ENCODE results near the gene AJAP1. TPM values are rescaled to one million over a fixed set of nuclear protein-coding genes. Genes with fewer than 3 reads are reported as not detected.
A peak's percentile ranks its signal among the peaks of the same experiment; 100 is the strongest.

Gene AJAP1
- total and polyA plus RNA-seq, 4 donors, result 12.3 to 28.7 (median 26.4) TPM

DNA sequence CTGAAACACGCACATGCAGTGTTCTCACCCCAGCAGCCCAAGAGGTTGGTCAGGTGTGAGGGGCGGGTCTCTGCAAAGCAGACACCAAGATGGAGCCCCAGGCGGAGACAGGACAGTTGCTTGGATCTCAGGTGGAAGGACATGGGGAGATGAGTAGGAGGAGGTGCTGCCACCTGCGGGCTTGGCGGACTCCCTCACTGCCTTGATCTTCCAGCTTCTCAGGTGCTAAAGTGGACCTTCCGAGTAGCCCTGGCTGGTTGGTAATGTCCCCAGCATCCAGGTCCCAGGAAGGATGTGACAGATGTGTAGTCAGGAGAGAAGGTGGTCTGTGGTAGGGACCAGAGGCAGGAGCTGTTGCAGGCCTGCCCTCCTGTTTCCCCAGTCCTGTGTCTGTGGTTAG, 114.1 kb downstream of the AJAP1 start:
- Histone ChIP-seq H3K9me3 (ENCODE audit: control insufficient read depth, insufficient read depth, low read length) (no peaks in the 10 kb centered on the region), H3K4me1 (ENCODE audit: control insufficient read depth, insufficient read depth, low read length) (peaks cover 27% of the 10 kb centered on the region), H3K27me3 (ENCODE audit: control insufficient read depth, insufficient read depth, low read length) (no peaks in the 10 kb centered on the region), H3K36me3 (ENCODE audit: control insufficient read depth, insufficient read depth, low read length) (peaks cover 24% of the 10 kb centered on the region), H3K27ac (ENCODE audit: low read depth, low read length) (no peak overlapping the region), H3K4me3 (ENCODE audit: low read depth, low read length) (no peak overlapping the region)
- WGBS (ENCODE audit: insufficient coverage), result 92% methylated on average over 6 of the region's 6 CpGs
- DNase-seq (ENCODE audit: low read depth in 4 of 6, low spot score in 6 of 6), result no peak

DNA sequence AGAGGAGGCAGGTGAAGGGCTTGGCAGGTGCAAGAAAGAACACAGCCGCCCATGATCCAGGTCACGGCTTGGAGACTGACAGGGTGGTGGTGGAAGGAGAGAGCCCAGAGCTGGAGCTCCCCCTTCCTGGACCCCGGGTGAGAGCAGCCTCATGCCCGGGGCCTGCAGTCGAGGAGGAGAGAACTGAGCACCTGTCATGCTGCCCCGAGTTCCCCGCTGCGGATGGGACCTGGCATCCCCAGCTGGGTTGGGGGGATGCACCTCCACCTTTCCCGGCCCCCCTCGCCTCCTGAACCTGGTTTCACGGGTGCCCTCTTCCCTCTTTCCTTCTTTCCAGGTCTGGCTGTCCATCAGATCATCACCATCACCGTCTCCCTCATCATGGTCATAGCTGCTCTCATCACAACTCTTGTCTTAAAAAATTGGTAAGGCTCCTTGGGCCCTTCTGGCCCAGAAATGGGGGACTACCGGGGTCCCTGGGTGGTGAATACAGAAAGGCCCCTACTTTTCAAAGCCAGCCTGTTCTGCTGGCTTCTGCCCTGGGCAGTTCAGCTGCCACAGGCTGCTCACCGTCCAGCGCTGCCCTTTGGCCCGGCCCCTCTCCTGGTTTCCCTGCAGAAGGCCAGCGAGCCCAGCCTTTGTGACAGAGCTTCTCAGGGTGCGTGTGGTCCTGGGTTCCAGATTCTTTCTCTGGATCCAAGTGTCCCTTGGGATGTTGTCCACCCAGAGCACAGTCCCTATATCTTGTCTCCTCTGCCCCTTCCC, 115.3 kb downstream of the AJAP1 start:
- Histone ChIP-seq H3K4me1 (ENCODE audit: control insufficient read depth, insufficient read depth, low read length) (peaks cover 37% of the 10 kb centered on the region), H3K27me3 (ENCODE audit: control insufficient read depth, insufficient read depth, low read length) (no peaks in the 10 kb centered on the region), H3K36me3 (ENCODE audit: control insufficient read depth, insufficient read depth, low read length) (peaks cover 26% of the 10 kb centered on the region), H3K9me3 (ENCODE audit: control insufficient read depth, insufficient read depth, low read length) (no peaks in the 10 kb centered on the region), H3K27ac (ENCODE audit: low read depth, low read length) (no peak overlapping the region), H3K4me3 (ENCODE audit: low read depth, low read length) (no peak overlapping the region)
- no peak for DNase-seq (ENCODE audit: low read depth in 4 of 6, low spot score in 6 of 6)
- 77% methylated on average over 15 of the region's 18 CpGs for WGBS (ENCODE audit: insufficient coverage)

DNA sequence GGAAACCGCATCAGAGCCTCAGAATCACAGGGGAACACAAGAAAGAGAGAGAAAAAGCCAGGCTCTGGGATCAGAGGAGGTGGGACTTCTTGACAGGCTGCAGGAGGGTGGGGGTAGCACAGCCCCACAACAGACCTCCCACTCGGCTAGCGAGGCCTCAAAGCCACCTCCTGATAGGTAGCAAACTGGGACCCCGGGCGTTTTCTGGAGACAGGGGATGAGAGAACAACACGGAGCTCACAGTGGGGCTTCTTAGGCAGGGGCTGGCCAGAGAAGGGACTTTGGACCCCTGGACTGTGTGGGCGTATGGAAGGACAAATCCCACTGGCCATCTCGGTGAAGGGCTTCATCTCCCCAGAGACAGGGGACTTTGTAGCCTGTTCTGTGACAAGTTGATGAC, 116.3 kb downstream of the AJAP1 start:
- 46% methylated on average over 5 of the region's 8 CpGs for WGBS (ENCODE audit: insufficient coverage)

DNA sequence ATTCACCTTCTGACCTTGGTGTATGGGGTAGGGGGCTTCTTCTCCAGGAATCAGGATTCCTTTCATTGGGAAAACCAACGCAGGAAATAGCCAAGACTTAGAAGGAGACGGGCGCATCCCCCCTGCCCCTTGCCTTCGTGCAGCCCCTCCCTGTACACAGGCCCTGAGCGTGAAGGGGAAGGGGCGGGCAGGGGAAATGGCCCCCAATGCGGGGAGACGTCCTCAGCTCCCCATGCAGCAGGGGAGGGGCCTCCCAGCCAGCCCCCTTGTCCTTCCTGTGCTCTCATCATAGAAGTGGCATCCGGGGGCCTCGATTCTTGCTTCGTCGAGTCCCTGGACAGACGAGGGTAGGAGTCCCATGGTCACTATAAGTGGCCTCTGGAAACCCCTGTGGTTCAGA, 116.9 kb downstream of the AJAP1 start:
- Histone ChIP-seq H3K36me3 (ENCODE audit: control insufficient read depth, insufficient read depth, low read length) (peaks cover 32% of the 10 kb centered on the region), H3K27me3 (ENCODE audit: control insufficient read depth, insufficient read depth, low read length) (no peaks in the 10 kb centered on the region), H3K4me1 (ENCODE audit: control insufficient read depth, insufficient read depth, low read length) (peaks cover 47% of the 10 kb centered on the region), H3K27ac (ENCODE audit: low read depth, low read length) (no peak overlapping the region), H3K4me3 (ENCODE audit: low read depth, low read length) (no peak overlapping the region), H3K9me3 (ENCODE audit: control insufficient read depth, insufficient read depth, low read length) (no peaks in the 10 kb centered on the region)
- DNase-seq (ENCODE audit: low read depth in 4 of 6, low spot score in 6 of 6), result no peak
- 77% methylated on average over 10 of the region's 13 CpGs for WGBS (ENCODE audit: insufficient coverage)

More for the DNA sequence above, 116.3 kb downstream of the AJAP1 start:
- no peak for DNase-seq (ENCODE audit: low read depth in 4 of 6, low spot score in 6 of 6)
- Histone ChIP-seq H3K36me3 (ENCODE audit: control insufficient read depth, insufficient read depth, low read length) (peaks cover 27% of the 10 kb centered on the region), H3K9me3 (ENCODE audit: control insufficient read depth, insufficient read depth, low read length) (no peaks in the 10 kb centered on the region), H3K4me3 (ENCODE audit: low read depth, low read length) (no peak overlapping the region), H3K27ac (ENCODE audit: low read depth, low read length) (no peak overlapping the region), H3K27me3 (ENCODE audit: control insufficient read depth, insufficient read depth, low read length) (no peaks in the 10 kb centered on the region), H3K4me1 (ENCODE audit: control insufficient read depth, insufficient read depth, low read length) (peaks cover 42% of the 10 kb centered on the region)

DNA sequence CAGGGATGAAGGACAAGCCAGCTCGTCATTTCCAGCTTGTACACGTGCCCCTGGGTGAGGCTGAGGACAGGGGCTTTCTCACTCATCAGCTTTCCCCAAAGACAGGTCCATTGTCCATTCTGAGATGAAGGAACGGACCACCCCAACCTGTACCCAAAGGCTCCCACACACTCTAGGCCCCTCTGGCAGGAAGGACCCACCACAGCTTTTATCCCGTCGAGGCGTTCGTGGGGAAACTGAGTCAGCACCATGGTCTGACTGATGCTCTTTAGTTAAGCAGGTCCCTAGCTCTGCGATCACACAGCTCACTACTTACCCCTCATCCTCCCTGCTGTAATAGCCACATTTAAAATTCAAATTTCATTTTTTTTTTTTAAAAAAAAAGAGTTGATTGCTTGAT, 117.3 kb downstream of the AJAP1 start:
- no peaks in the 10 kb centered on the region for H3K27me3 ChIP-seq (ENCODE audit: control insufficient read depth, insufficient read depth, low read length)
- DNase-seq (ENCODE audit: low read depth in 4 of 6, low spot score in 6 of 6), result no peak
- H3K27ac ChIP-seq (ENCODE audit: low read depth, low read length), result no peak overlapping the region
- H3K36me3 ChIP-seq (ENCODE audit: control insufficient read depth, insufficient read depth, low read length), result peaks cover 37% of the 10 kb centered on the region
- no peak overlapping the region for H3K4me3 ChIP-seq (ENCODE audit: low read depth, low read length)
- no peaks in the 10 kb centered on the region for H3K9me3 ChIP-seq (ENCODE audit: control insufficient read depth, insufficient read depth, low read length)
- peaks cover 52% of the 10 kb centered on the region for H3K4me1 ChIP-seq (ENCODE audit: control insufficient read depth, insufficient read depth, low read length)
- WGBS (ENCODE audit: insufficient coverage), result 87% methylated on average over 7 of the region's 8 CpGs

DNA sequence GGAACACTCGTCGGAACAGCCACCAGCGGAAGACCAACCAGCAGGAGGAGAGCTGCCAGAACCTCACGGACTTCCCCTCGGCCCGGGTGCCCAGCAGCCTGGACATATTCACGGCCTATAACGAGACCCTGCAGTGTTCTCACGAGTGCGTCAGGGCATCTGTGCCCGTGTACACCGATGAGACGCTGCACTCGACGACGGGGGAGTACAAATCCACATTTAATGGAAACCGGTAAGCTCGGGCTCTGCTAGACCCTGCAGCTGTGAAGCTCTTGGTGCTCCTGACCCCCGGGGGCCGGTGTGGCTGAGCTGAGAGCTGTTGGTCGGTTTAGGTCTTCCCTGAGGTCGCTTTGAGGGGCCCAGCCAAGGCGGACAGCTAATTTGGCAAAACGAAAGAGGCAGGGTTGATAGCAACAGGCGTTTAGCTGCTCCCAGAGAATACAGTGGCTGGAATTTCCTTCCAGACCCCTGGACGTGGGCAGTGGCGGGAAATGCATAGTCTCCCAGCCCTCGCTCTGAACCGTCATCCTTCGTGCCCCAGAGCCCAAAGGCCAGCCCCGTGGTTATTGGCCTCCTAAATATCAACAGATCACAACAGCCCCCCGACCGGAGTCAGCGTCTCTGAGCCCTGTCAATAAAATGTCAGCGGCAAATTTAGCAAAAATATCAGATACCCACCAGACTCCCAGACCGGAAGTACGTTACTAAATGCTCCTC, 118.0 kb downstream of the AJAP1 start:
- WGBS (ENCODE audit: insufficient coverage), result 80% methylated on average over 31 of the region's 37 CpGs

DNA sequence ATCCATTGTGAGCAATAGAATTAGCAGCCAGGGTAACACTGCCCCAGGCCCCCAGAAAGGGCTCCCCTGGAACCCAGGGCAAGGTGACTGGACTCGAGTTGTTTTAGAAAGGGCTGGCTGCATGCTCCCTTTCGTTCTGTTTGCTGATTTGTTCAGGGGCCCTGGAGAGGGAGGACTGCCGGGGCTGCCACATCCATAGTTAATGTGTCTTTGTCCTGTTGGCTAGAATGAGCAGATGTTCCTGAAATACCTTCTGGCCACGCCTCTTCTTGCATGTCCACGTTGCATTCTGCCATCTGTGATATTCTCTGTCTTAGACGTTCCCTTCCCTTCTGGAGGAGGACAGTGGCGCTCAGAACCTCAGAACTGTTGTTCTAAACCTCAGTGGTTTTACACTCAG, 118.8 kb downstream of the AJAP1 start:
- peak in 1 of 6 donors; percentile 25 for DNase-seq (ENCODE audit: low read depth in 4 of 6, low spot score in 6 of 6)
- Histone ChIP-seq H3K27me3 (ENCODE audit: control insufficient read depth, insufficient read depth, low read length) (no peaks in the 10 kb centered on the region), H3K9me3 (ENCODE audit: control insufficient read depth, insufficient read depth, low read length) (no peaks in the 10 kb centered on the region), H3K4me3 (ENCODE audit: low read depth, low read length) (no peak overlapping the region), H3K36me3 (ENCODE audit: control insufficient read depth, insufficient read depth, low read length) (peaks cover 42% of the 10 kb centered on the region), H3K4me1 (ENCODE audit: control insufficient read depth, insufficient read depth, low read length) (peaks cover 58% of the 10 kb centered on the region), H3K27ac (ENCODE audit: low read depth, low read length) (no peak overlapping the region)
- 56% methylated on average over 7 of the region's 7 CpGs for WGBS (ENCODE audit: insufficient coverage)

More for the DNA sequence above, 118.0 kb downstream of the AJAP1 start:
- no peaks in the 10 kb centered on the region for H3K27me3 ChIP-seq (ENCODE audit: control insufficient read depth, insufficient read depth, low read length)
- no peak for DNase-seq (ENCODE audit: low read depth in 4 of 6, low spot score in 6 of 6)
- no peak overlapping the region for H3K4me3 ChIP-seq (ENCODE audit: low read depth, low read length)
- peaks cover 42% of the 10 kb centered on the region for H3K36me3 ChIP-seq (ENCODE audit: control insufficient read depth, insufficient read depth, low read length)
- H3K4me1 ChIP-seq (ENCODE audit: control insufficient read depth, insufficient read depth, low read length), result peaks cover 54% of the 10 kb centered on the region
- H3K9me3 ChIP-seq (ENCODE audit: control insufficient read depth, insufficient read depth, low read length), result no peaks in the 10 kb centered on the region
- no peak overlapping the region for H3K27ac ChIP-seq (ENCODE audit: low read depth, low read length)

DNA sequence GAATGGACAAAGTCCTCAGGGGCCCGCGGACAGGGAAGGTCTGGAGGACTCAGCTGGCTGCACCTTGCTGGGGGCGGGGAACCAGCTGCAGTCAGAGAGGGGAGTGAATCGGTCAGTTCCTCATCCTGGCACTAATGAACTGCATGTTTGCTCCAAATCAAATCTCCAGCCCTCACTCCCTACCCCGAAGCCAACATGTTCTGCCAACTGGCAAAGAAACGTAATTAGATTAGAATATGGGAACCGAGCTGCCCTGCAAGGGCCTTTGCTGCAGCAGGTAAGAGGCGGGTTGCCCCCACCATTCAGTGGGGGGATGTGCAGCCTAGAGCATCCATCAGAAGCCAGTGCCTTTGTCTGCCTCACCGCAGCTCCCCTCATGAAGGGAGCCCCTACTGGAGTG, 121.1 kb downstream of the AJAP1 start:
- no peaks in the 10 kb centered on the region for H3K9me3 ChIP-seq (ENCODE audit: control insufficient read depth, insufficient read depth, low read length)
- H3K27ac ChIP-seq (ENCODE audit: low read depth, low read length), result no peak overlapping the region
- H3K27me3 ChIP-seq (ENCODE audit: control insufficient read depth, insufficient read depth, low read length), result no peaks in the 10 kb centered on the region
- 59% methylated on average over 6 of the region's 9 CpGs for WGBS (ENCODE audit: insufficient coverage)
- DNase-seq (ENCODE audit: low read depth in 4 of 6, low spot score in 6 of 6), result peak in 2 of 6 donors; percentile 18 to 78
- H3K36me3 ChIP-seq (ENCODE audit: control insufficient read depth, insufficient read depth, low read length), result peaks cover 43% of the 10 kb centered on the region
- H3K4me3 ChIP-seq (ENCODE audit: low read depth, low read length), result no peak overlapping the region
- peaks cover 51% of the 10 kb centered on the region for H3K4me1 ChIP-seq (ENCODE audit: control insufficient read depth, insufficient read depth, low read length)

DNA sequence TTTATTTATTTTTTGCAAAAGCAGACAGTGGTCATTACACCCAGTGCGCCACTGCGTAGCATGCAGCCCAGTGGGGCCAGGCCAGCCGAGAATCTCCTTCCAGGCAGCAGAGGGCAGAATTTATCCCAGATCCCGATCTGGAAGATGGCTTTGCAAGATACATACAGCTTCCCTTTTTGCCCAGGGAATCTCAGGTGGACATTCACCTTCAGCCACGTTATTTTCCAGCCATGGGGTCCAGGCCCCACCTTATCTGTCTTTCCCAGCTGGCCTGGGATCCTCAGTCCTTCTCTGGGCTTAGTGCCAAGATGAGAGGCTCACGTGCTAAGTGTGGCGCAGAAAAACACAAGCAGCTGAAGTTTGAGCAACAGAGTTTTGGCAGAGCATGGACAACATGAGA, 123.6 kb downstream of the AJAP1 start:
- Histone ChIP-seq H3K4me1 (ENCODE audit: control insufficient read depth, insufficient read depth, low read length) (peaks cover 43% of the 10 kb centered on the region), H3K9me3 (ENCODE audit: control insufficient read depth, insufficient read depth, low read length) (no peaks in the 10 kb centered on the region), H3K36me3 (ENCODE audit: control insufficient read depth, insufficient read depth, low read length) (peaks cover 50% of the 10 kb centered on the region), H3K27me3 (ENCODE audit: control insufficient read depth, insufficient read depth, low read length) (no peaks in the 10 kb centered on the region), H3K27ac (ENCODE audit: low read depth, low read length) (no peak overlapping the region), H3K4me3 (ENCODE audit: low read depth, low read length) (no peak overlapping the region)
- peak in 3 of 6 donors; percentile 36 to 79 (median 51) for DNase-seq (ENCODE audit: low read depth in 4 of 6, low spot score in 6 of 6)
- 50% methylated on average over 7 of the region's 7 CpGs for WGBS (ENCODE audit: insufficient coverage)

DNA sequence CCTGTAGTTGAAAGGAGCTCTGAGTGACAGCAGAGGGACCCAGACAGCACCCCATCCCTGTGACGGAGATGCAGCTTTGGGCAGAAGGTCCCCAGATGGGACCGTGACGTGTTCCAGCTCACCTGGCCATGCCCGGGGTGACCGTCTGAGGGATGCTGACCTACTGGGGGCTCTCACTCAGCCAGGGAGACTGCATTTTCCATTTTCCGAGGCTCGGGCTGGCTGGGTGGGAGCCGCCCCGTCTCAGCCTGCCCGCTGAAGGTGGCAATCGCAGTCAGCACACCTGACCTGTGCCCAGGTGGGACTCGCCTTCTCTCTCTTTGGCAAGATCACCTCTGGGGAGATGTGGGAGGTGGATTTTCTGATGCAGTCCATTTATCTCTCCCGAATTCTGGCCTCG, 127.2 kb downstream of the AJAP1 start:
- 92% methylated on average over 9 of the region's 14 CpGs for WGBS (ENCODE audit: insufficient coverage)
- Histone ChIP-seq H3K27ac (ENCODE audit: low read depth, low read length) (no peak overlapping the region), H3K4me3 (ENCODE audit: low read depth, low read length) (no peak overlapping the region), H3K36me3 (ENCODE audit: control insufficient read depth, insufficient read depth, low read length) (peaks cover 47% of the 10 kb centered on the region), H3K27me3 (ENCODE audit: control insufficient read depth, insufficient read depth, low read length) (no peaks in the 10 kb centered on the region), H3K4me1 (ENCODE audit: control insufficient read depth, insufficient read depth, low read length) (peaks cover 17% of the 10 kb centered on the region), H3K9me3 (ENCODE audit: control insufficient read depth, insufficient read depth, low read length) (no peaks in the 10 kb centered on the region)
- DNase-seq (ENCODE audit: low read depth in 4 of 6, low spot score in 6 of 6), result no peak
